ENCODE measurements around the gene ERICH6. TPM values are rescaled to one million over a fixed set of nuclear protein-coding genes. Genes with fewer than 3 reads are reported as not detected.

Gene ERICH6
- total and polyA plus RNA-seq, 2 donors (not counting 3 experiments of a cell fraction or from before 2014, with no cell fraction given), result not detected

GRCh38 chr3:150666167-150666566, 37.6 kb downstream of the ERICH6 start:
- Histone ChIP-seq H3K27ac (ENCODE audit: insufficient read depth, low read depth, low read length) (no peak overlapping the region), H4K20me1 (replicated peaks; ENCODE audit: control insufficient read depth, extremely low read depth, insufficient read depth, low read length) (no peaks in the 10 kb centered on the region), H2AFZ (ENCODE audit: low read depth, low read length) (no peak overlapping the region), H3K4me2 (ENCODE audit: insufficient read depth, low read length) (no peak overlapping the region), H3K9me1 (replicated peaks; ENCODE audit: control insufficient read depth, extremely low read depth, insufficient read depth, low read length) (no peaks in the 10 kb centered on the region), H3K4me3 (replicated peaks in 1 of 3; ENCODE audit: insufficient read depth in 1 of 3, low read depth in 1 of 3, low read length in 3 of 3) (no peak overlapping the region), H3K9ac (replicated peaks; ENCODE audit: extremely low read depth, insufficient read depth, low read length) (no peak overlapping the region), H3K36me3 (ENCODE audit: control insufficient read depth in 2 of 2, extremely low read depth in 1 of 2, insufficient read depth in 2 of 2, low read length in 2 of 2) (no peaks in the 10 kb centered on the region), H3K27me3 (ENCODE audit: control insufficient read depth in 2 of 2, insufficient read depth in 2 of 2, low read length in 2 of 2) (peaks cover 5 to 10% of the 10 kb centered on the region in 2 experiments), H3K79me2 (ENCODE audit: control insufficient read depth, insufficient read depth, low read length) (no peaks in the 10 kb centered on the region), H3K9me3 (replicated peaks; ENCODE audit: control insufficient read depth, insufficient read depth, low read length) (no peaks in the 10 kb centered on the region), H3K4me1 (ENCODE audit: control insufficient read depth, extremely low read depth, insufficient read depth, low read length) (no peaks in the 10 kb centered on the region)
- no TSS peak for BruUV-seq (replicated peaks)
- POLR2A ChIA-PET, result no interaction called here
- CTCF ChIA-PET, result no interaction called here
- intact Hi-C loops (cut with micrococcal nuclease), result no loop called here
- FAIRE-seq (no peak), DNase-seq (ENCODE audit: low read depth, low spot score) (no peak)
- TF ChIP-seq MYC (IDR thresholded peaks at IDR 0.05; ENCODE audit: low read depth, low read length) (no peak), POLR2A (IDR thresholded peaks at IDR 0.05; ENCODE audit: low read depth, low read length) (no peak), POLR2AphosphoS5 (IDR thresholded peaks at IDR 0.05; ENCODE audit: insufficient read depth, low read depth, low read length) (no peak), EZH2 (IDR thresholded peaks at IDR 0.05; ENCODE audit: borderline replicate concordance, low read depth, low read length, severe bottlenecking) (no peak), FOS (IDR thresholded peaks at IDR 0.05; ENCODE audit: borderline replicate concordance, insufficient read depth, low read length) (no peak), JUN (IDR thresholded peaks at IDR 0.05; ENCODE audit: borderline replicate concordance, insufficient read depth, insufficient read length, low read depth) (no peak), MAX (IDR thresholded peaks at IDR 0.05; ENCODE audit: insufficient read depth, insufficient read length) (no peak)
- TF ChIP-seq, protein P1, sequence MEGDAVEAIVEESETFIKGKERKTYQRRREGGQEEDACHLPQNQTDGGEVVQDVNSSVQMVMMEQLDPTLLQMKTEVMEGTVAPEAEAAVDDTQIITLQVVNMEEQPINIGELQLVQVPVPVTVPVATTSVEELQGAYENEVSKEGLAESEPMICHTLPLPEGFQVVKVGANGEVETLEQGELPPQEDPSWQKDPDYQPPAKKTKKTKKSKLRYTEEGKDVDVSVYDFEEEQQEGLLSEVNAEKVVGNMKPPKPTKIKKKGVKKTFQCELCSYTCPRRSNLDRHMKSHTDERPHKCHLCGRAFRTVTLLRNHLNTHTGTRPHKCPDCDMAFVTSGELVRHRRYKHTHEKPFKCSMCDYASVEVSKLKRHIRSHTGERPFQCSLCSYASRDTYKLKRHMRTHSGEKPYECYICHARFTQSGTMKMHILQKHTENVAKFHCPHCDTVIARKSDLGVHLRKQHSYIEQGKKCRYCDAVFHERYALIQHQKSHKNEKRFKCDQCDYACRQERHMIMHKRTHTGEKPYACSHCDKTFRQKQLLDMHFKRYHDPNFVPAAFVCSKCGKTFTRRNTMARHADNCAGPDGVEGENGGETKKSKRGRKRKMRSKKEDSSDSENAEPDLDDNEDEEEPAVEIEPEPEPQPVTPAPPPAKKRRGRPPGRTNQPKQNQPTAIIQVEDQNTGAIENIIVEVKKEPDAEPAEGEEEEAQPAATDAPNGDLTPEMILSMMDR (IDR thresholded peaks at IDR 0.05; ENCODE audit: extremely low read depth in 1 of 2, insufficient read depth in 1 of 2, low read depth in 1 of 2, low read length in 2 of 2), result no peak
- dilution Hi-C loops (cut with MboI; ENCODE audit: extremely low pct_ligation_motif_present, low sequenced_read_pairs), result no loop called here
